KMS-11 (cell line): ENCODE data around the gene ZNF224.

Experiments used
- H2AFZ ChIP-seq: fragments of 200-600 bp; sonication (generic); 2 replicates; pipeline ENCODE4 v1.6.1; 2016; ENCODE audit warnings: antibody characterized with exemption, mixed run types, low read depth
- H3K27ac ChIP-seq: fragments of 200-600 bp; sonication (generic); 2 replicates; pipeline ENCODE4 v1.6.1; 2016; ENCODE audit warnings: mild to moderate bottlenecking, mixed run types
- H3K27me3 ChIP-seq: fragments of 200-600 bp; sonication (generic); 2 replicates; pipeline ENCODE4 v1.6.1; 2017; ENCODE audit warnings: mild to moderate bottlenecking, low read depth, mixed run types, moderate library complexity; ENCODE audit not compliant: insufficient read depth
- H3K36me3 ChIP-seq: fragments of 200-600 bp; sonication (generic); 2 replicates; pipeline ENCODE4 v1.6.1; 2017; ENCODE audit warnings: mild to moderate bottlenecking, mixed run types; ENCODE audit not compliant: insufficient read depth
- H3K4me1 ChIP-seq: fragments of 200-600 bp; sonication (generic); 2 replicates; pipeline ENCODE4 v1.6.1; 2016; ENCODE audit warnings: mild to moderate bottlenecking, low read depth, mixed run types; ENCODE audit not compliant: poor library complexity, severe bottlenecking
- H3K4me2 ChIP-seq: fragments of 200-600 bp; sonication (generic); 2 replicates; pipeline ENCODE4 v1.7.0; 2016; ENCODE audit warnings: mild to moderate bottlenecking, mixed run types
- H3K4me3 ChIP-seq: fragments of 200-600 bp; sonication (generic); IDR thresholded peaks from 2 replicates; pipeline ENCODE4 v1.6.1; 2017; ENCODE audit warnings: low read depth, low read length, mixed read lengths; ENCODE audit not compliant: insufficient read depth
- H3K79me2 ChIP-seq: fragments of 200-600 bp; sonication (generic); 2 replicates; pipeline ENCODE4 v1.6.1; 2016; ENCODE audit warnings: low read depth, mixed run types; ENCODE audit not compliant: insufficient read depth
- H3K9ac ChIP-seq: fragments of 200-600 bp; sonication (generic); 2 replicates; pipeline ENCODE4 v1.6.1; 2016; ENCODE audit warnings: mild to moderate bottlenecking, mixed run types
- H4K20me1 ChIP-seq: fragments of 200-600 bp; sonication (generic); 2 replicates; pipeline ENCODE4 v1.6.1; 2016; ENCODE audit warnings: mild to moderate bottlenecking, mixed run types; ENCODE audit not compliant: insufficient read depth
- TF ChIP-seq, protein P1 (sequence below): fragments of 200-600 bp; sonication (generic); conservative IDR thresholded peaks from 2 replicates; pipeline ENCODE4 v1.6.1; 2017; ENCODE audit warnings: low read depth, mild to moderate bottlenecking, antibody characterized with exemption, low read length, moderate library complexity, mixed read lengths

The ZNF224 gene

DNA sequence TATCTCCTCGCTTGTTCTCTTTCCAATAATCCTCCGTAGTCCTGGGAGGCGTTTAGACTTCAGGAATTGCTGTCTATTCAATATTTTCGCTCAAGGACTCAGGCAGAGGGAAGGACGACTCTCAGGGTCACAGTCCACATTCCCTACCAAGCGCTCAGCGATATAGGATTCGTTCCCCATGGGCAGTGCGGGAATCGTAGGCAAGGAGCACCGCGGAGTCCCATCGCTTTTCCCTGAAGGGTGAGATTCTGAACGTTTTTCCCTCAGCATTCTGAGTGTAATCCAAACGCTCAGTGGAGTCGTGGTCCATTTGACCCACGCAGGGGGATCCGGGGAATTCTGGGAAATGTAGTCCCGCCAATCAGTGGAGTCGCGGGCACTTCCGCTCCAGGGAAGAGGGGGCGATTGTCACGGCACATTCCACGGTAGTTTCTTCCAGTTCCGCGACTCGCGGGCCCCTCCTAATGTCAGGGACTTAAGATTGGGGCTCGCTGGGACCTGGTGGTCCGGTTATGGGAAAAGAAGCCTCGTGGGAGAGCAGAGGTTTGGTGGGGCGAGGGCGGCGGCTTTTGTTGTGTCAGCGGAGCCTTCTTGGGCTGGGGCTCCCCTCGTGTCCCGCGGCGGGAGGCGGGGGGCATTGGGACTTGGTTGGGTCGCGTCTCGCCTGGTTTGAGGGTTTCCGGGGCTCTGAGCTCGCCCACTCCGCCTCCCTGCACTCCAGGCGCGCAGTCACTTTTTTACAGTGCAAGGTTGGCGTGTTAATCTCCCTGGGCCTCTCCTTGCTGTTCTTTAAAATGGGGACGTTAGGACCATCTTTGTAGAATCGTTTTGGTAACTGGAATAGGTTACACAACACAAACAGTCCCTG, 47.3 kb downstream of the ZNF224 start, which contains the start of gene ZNF234:
Gene ZNF234, plus strand, starts transcription at position 364 of the 868 bp plus-strand sequence. CDS start 3,079 bp downstream, outside the sequence.
- H3K27me3 ChIP-seq, result no peaks in the 10 kb centered on the region
- no peaks in the 10 kb centered on the region for H3K79me2 ChIP-seq
- no peaks in the 10 kb centered on the region for H3K4me1 ChIP-seq
- H3K36me3 ChIP-seq, result no peaks in the 10 kb centered on the region
- H3K9ac ChIP-seq, result no peak within 1 kb of the TSS
- TF ChIP-seq, protein P1, sequence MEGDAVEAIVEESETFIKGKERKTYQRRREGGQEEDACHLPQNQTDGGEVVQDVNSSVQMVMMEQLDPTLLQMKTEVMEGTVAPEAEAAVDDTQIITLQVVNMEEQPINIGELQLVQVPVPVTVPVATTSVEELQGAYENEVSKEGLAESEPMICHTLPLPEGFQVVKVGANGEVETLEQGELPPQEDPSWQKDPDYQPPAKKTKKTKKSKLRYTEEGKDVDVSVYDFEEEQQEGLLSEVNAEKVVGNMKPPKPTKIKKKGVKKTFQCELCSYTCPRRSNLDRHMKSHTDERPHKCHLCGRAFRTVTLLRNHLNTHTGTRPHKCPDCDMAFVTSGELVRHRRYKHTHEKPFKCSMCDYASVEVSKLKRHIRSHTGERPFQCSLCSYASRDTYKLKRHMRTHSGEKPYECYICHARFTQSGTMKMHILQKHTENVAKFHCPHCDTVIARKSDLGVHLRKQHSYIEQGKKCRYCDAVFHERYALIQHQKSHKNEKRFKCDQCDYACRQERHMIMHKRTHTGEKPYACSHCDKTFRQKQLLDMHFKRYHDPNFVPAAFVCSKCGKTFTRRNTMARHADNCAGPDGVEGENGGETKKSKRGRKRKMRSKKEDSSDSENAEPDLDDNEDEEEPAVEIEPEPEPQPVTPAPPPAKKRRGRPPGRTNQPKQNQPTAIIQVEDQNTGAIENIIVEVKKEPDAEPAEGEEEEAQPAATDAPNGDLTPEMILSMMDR, result no peak
- H4K20me1 ChIP-seq, result no peaks in the 10 kb centered on the region
- H2AFZ ChIP-seq, result no peak within 1 kb of the TSS
- no peak within 1 kb of the TSS for H3K27ac ChIP-seq
- no peak within 1 kb of the TSS for H3K4me3 ChIP-seq
- H3K4me2 ChIP-seq, result no peak within 1 kb of the TSS

DNA sequence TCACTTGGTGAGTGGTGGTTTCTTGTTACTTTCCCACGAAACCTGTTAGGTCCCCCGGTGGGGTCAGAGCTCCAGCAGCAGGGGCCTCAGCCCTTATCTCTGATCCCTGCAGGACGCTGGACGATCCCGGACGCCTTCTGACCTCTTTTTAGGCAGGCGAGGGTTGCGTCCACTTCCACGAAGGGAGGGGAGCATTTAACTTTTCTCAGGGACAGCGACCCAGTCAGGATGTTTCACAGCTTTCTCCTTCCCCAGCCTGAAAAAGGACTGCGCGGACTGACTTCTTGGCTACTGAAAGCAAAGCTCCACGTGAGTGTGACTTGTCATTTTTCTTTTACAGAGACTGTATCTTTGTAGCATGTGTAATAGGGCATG, 47.9 kb downstream of the ZNF224 start:
- no peak overlapping the region for H3K9ac ChIP-seq
- H3K27ac ChIP-seq, result no peak overlapping the region
- no peak overlapping the region for H3K4me2 ChIP-seq
- TF ChIP-seq, protein P1, result no peak
- H3K79me2 ChIP-seq, result no peaks in the 10 kb centered on the region
- H3K36me3 ChIP-seq, result no peaks in the 10 kb centered on the region
- H2AFZ ChIP-seq, result no peak overlapping the region
- H3K4me1 ChIP-seq, result no peaks in the 10 kb centered on the region
- H4K20me1 ChIP-seq, result no peaks in the 10 kb centered on the region
- H3K27me3 ChIP-seq, result no peaks in the 10 kb centered on the region
- H3K4me3 ChIP-seq, result no peak overlapping the region

DNA sequence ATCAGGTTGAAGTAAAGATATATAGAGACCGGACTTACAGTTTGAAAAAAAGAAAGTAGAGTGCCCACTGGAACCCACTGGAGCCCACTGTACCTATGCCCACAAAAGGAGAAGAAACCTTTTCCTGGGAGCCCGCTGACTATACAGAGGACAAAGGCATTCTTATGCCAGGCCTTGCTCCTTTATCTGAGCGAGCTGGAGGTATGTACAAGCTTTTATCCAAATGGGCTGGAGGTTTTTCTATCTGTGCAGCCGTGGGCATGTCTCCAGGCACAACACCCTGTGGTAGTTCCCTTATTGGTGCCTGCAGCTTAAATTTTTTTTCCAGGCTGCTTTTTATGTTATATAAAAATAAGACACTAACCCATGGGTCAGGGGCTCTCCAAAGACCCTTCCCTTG, 55.6 kb downstream of the ZNF224 start:
- no peak overlapping the region for H2AFZ ChIP-seq
- H3K27ac ChIP-seq, result no peak overlapping the region
- H4K20me1 ChIP-seq, result no peaks in the 10 kb centered on the region
- H3K4me1 ChIP-seq, result no peaks in the 10 kb centered on the region
- H3K27me3 ChIP-seq, result no peaks in the 10 kb centered on the region
- H3K36me3 ChIP-seq, result no peaks in the 10 kb centered on the region; the same call in 1 of the 2 replicates
- TF ChIP-seq, protein P1, result no peak
- no peak overlapping the region for H3K4me2 ChIP-seq
- no peak overlapping the region for H3K4me3 ChIP-seq
- no peaks in the 10 kb centered on the region for H3K79me2 ChIP-seq
- H3K9ac ChIP-seq, result no peak overlapping the region

DNA sequence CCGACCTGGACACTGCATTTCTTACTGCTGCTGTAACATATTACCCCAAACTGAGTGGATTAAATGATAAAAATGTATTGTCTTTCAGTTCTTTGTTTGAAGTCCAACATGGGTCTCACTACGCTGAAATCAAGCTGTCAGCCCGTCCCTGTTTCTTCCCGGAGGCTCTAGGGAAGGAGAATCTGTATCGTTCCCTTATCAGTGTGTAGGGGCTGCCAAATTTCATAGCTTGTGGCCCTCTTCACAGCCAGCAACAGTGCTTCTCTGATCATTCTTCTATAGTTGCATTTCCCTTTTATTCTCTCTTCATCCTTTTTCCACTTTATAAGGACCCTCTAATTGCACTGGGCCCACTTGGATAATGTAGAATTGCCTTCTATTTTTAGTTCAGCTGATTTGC, 57.3 kb downstream of the ZNF224 start:
- Histone ChIP-seq H3K4me2 (no peak overlapping the region), H4K20me1 (no peaks in the 10 kb centered on the region), H3K36me3 (no peaks in the 10 kb centered on the region; the same call in 1 of the 2 replicates), H2AFZ (no peak overlapping the region), H3K9ac (no peak overlapping the region), H3K27me3 (no peaks in the 10 kb centered on the region), H3K79me2 (no peaks in the 10 kb centered on the region), H3K4me3 (no peak overlapping the region), H3K27ac (no peak overlapping the region), H3K4me1 (no peaks in the 10 kb centered on the region)
- TF ChIP-seq, protein P1, result no peak
